PC-3 (cell line): ENCODE results near the gene DKKL1. TPM values are rescaled to one million over a fixed set of nuclear protein-coding genes. Genes with fewer than 3 reads are reported as not detected.

Source experiments
- ATAC-seq: fragments of 200-7000 bp; cut with Tn5 transposase; 2 replicates; pipeline ENCODE4 v1.9.1; 2020; ENCODE audit warnings: mild to moderate bottlenecking, moderate library complexity
- BruUV-seq: library from RNA; stranded (reverse); fragments of 400-500 nt; replicated peaks from 2 replicates; lab custom pipeline; 2021; lab: Mats Ljungman, UMichigan
- CTCF ChIA-PET: fragments of 300-600 bp; sonication (Branson Sonifier 250); formaldehyde crosslinking; loops from one replicate; lab custom pipeline; 2022; ENCODE audit warnings: antibody characterized with exemption; lab: Charles Lee
- POLR2A ChIA-PET: fragments of 300-600 bp; sonication (Branson Sonifier 250); formaldehyde crosslinking; loops from one replicate; lab custom pipeline; 2022; ENCODE audit warnings: antibody characterized with exemption; ENCODE audit not compliant: unreplicated experiment; lab: Charles Lee
- DNase-seq: peaks from one replicate; pipeline ENCODE4 v3.0.0-alpha.2; 2015
- H2AFZ ChIP-seq: fragments of 300-600 bp; sonication (generic); 2 replicates; pipeline ENCODE4 v1.6.0; 2016; ENCODE audit warnings: antibody characterized with exemption, low read length
- H3F3A ChIP-seq: fragments of 300-600 bp; sonication (generic); one replicate; pipeline ENCODE4 v1.6.0; 2017; ENCODE audit warnings: antibody characterized with exemption, low read length, control low read depth, mild to moderate bottlenecking; ENCODE audit not compliant: unreplicated experiment
- H3K27ac ChIP-seq: fragments of 300-600 bp; sonication (generic); 2 replicates; pipeline ENCODE4 v1.5.1; 2016; ENCODE audit warnings: mild to moderate bottlenecking, low read length
- H3K27me3 ChIP-seq: fragments of 300-600 bp; sonication (generic); 2 replicates; pipeline ENCODE4 v1.6.1; 2016; ENCODE audit warnings: low read length, mixed read lengths
- H3K36me3 ChIP-seq: fragments of 300-600 bp; sonication (generic); 2 replicates; pipeline ENCODE4 v1.6.1; 2016; ENCODE audit warnings: low read depth, mixed run types, low read length, mixed read lengths
- H3K4me1 ChIP-seq: fragments of 300-600 bp; sonication (generic); 2 replicates; pipeline ENCODE4 v1.5.1; 2016; ENCODE audit warnings: low read length; ENCODE audit not compliant: insufficient read depth
- H3K4me2 ChIP-seq: fragments of 300-600 bp; sonication (generic); 2 replicates; pipeline ENCODE4 v1.6.0; 2016; ENCODE audit warnings: low read length
- H3K4me3 ChIP-seq: fragments of 300-600 bp; sonication (generic); 2 replicates; pipeline ENCODE4 v1.5.1; 2016; ENCODE audit warnings: mild to moderate bottlenecking, low read length, mixed read lengths
- H3K79me2 ChIP-seq: fragments of 300-600 bp; sonication (generic); 2 replicates; pipeline ENCODE4 v1.6.1; 2017; ENCODE audit warnings: low read length, mixed read lengths
- H3K9ac ChIP-seq: fragments of 300-600 bp; sonication (generic); 2 replicates; pipeline ENCODE4 v1.6.0; 2016; ENCODE audit warnings: mild to moderate bottlenecking, low read length
- H3K9me2 ChIP-seq: fragments of 300-600 bp; sonication (generic); replicated peaks from 2 replicates; pipeline ENCODE4 v1.6.1; 2016; ENCODE audit warnings: mixed run types, low read length, mixed read lengths
- H3K9me3 ChIP-seq: fragments of 300-600 bp; sonication (generic); 2 replicates; pipeline ENCODE4 v1.6.1; 2016; ENCODE audit warnings: low read length, mixed read lengths
- H4K20me1 ChIP-seq: fragments of 300-600 bp; sonication (generic); 2 replicates; pipeline ENCODE4 v1.6.1; 2016; ENCODE audit warnings: low read length, mixed read lengths
- CTCF ChIP-seq: fragments of 300-600 bp; sonication (generic); conservative IDR thresholded peaks from 2 replicates; pipeline ENCODE4 v1.5.1; 2017; ENCODE audit warnings: antibody characterized with exemption, low read depth, mild to moderate bottlenecking, low read length
- EZH2 ChIP-seq: fragments of 300-600 bp; sonication (generic); IDR thresholded peaks from one replicate; pipeline ENCODE4 v1.6.1; 2017; ENCODE audit warnings: antibody characterized with exemption, mild to moderate bottlenecking, low read length; ENCODE audit not compliant: unreplicated experiment
- EZH2phosphoT487 ChIP-seq: fragments of 300-600 bp; sonication (generic); IDR thresholded peaks from 2 replicates; pipeline ENCODE4 v1.6.1; 2018; ENCODE audit warnings: mild to moderate bottlenecking, antibody characterized with exemption, low read length, borderline replicate concordance
- intact Hi-C: fragments of 100-400 bp; cut with micrococcal nuclease; formaldehyde crosslinking; loops from 2 replicates; pipeline ENCODE4 v1.9.0; 2023
- total RNA-seq: library from RNA; depleted of rRNA; stranded (reverse); fragments of >200 nt; gene quantifications from 2 replicates; pipeline ENCODE4 v1.2.3, GENCODE V29; 2014

DKKL1 gene
- total RNA-seq, 1 experiment from 2014 or later, result 2.4 TPM

DNA sequence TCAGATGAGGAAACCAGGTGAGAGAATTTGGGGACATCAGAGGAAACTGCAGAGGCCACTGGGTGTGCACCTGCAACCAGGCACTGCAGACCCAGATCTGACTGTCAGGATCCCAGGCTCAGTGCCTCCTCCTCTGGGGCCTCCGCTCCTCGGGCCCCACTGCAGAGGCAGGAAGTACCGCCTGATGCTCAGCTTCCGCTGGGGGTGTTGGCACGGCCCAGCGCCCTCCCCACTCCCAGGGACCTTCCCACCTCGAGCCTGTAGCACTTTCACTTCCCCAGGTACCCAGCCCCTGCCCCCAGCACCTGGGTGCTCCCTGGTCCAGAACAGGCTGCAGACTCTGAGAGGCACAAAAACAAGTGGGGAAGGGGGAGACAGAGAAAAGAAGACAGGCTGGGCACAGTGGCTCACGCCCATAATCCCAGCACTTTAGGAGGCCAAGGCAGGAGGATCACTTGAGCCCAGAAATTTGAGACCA lies 29.8 kb upstream of the DKKL1 start:
- DNase-seq (no peak), ATAC-seq (no peak)
- POLR2A ChIA-PET, result no interaction called here
- no TSS peak for BruUV-seq
- Histone ChIP-seq H2AFZ (no peak overlapping the region), H4K20me1 (no peaks in the 10 kb centered on the region), H3K9me3 (no peaks in the 10 kb centered on the region), H3K27ac (no peak overlapping the region), H3K9me2 (no peaks in the 10 kb centered on the region), H3K4me3 (no peak overlapping the region), H3F3A (no peaks in the 10 kb centered on the region), H3K4me2 (no peak overlapping the region), H3K9ac (no peak overlapping the region), H3K4me1 (peaks cover 3% of the 10 kb centered on the region; the same call in 1 of the 2 replicates), H3K27me3 (no peaks in the 10 kb centered on the region), H3K36me3 (no peaks in the 10 kb centered on the region), H3K79me2 (no peaks in the 10 kb centered on the region)
- intact Hi-C loops, result no loop called here
- CTCF ChIA-PET, result no interaction called here
- no peak for TF ChIP-seq CTCF

GRCh38 chr19:49335071-49335783 lies 28.4 kb upstream of the DKKL1 start, which contains the start of gene CD37:
Gene CD37 (plus strand): TSS chr19:49335406. CDS start chr19:49335541, 135 bp downstream.
- DNase-seq (no peak), ATAC-seq (no peak)
- Histone ChIP-seq H3K9ac (no peak within 1 kb of the TSS), H3K4me1 (peaks cover 14% of the 10 kb centered on the region), H3K4me3 (no peak within 1 kb of the TSS), H3F3A (no peaks in the 10 kb centered on the region), H3K79me2 (no peaks in the 10 kb centered on the region), H2AFZ (no peak within 1 kb of the TSS), H3K9me2 (no peaks in the 10 kb centered on the region), H3K36me3 (no peaks in the 10 kb centered on the region), H3K4me2 (no peak within 1 kb of the TSS), H4K20me1 (no peaks in the 10 kb centered on the region), H3K9me3 (no peaks in the 10 kb centered on the region), H3K27me3 (no peaks in the 10 kb centered on the region), H3K27ac (no peak within 1 kb of the TSS)
- TF ChIP-seq CTCF, result no peak
- no peak for TF ChIP-seq EZH2phosphoT487
- no peak for TF ChIP-seq EZH2
- CTCF ChIA-PET, result no interaction called here
- POLR2A ChIA-PET, result no interaction called here
- BruUV-seq, result no TSS peak
- intact Hi-C loops, result no loop called here

- Histone ChIP-seq H3K4me1 (peaks cover 14% of the 10 kb centered on the region), H3K27ac (no peak overlapping the region), H3K9me2 (no peaks in the 10 kb centered on the region), H3K27me3 (no peaks in the 10 kb centered on the region), H3K9ac (no peak overlapping the region), H3K9me3 (no peaks in the 10 kb centered on the region), H4K20me1 (no peaks in the 10 kb centered on the region), H2AFZ (no peak overlapping the region), H3K36me3 (peaks cover under 1% of the 10 kb centered on the region; the same call in 1 of the 2 replicates), H3F3A (no peaks in the 10 kb centered on the region), H3K4me3 (no peak overlapping the region), H3K4me2 (no peak overlapping the region), H3K79me2 (no peaks in the 10 kb centered on the region)
- no peak for DNase-seq
- POLR2A ChIA-PET, result no interaction called here
- intact Hi-C loops, result no loop called here
- CTCF ChIA-PET, result no interaction called here
- ATAC-seq, result no peak
- no TSS peak for BruUV-seq
- TF ChIP-seq EZH2phosphoT487 (no peak), CTCF (no peak), EZH2 (no peak)
These were observed 27.7 kb upstream of the DKKL1 start for GRCh38 chr19:49335784-49336481.
